ENCODE data around the gene STAMBP. TPM values are rescaled to one million over a fixed set of nuclear protein-coding genes. Genes with fewer than 3 reads are reported as not detected.

Gene STAMBP
- total and polyA plus RNA-seq, 4 donors: 22.3 to 39.7 (median 24.4) TPM

DNA sequence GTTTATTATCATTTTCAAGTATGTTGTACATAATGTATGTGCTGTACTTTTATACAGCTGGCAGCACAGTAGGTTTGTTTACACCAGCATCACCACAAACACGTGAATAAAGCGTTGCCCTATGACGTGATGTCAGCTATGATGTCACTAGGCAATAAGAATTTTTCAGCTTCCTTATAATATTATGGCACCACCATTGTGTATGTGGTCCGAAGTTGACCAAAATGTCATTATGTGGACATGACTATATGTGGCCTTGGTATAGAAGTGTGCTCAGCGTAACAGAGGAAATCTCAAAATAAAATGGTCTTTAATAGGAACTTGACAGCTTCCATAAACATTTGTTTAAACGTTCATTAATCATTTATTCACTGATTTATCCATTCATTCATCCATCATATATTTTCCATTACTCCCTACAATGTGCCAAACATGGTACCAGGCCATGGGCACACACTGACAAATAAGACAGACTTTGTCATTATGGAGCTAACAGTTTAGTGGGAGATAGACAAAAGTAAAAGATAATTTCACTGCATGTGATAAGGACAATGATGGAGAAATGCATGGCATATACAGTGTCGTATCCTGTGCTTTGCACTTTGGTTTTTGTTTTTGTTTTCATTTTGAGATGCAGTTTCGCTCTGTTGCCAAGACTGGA is 82.9 kb downstream of the STAMBP start:
- ATAC-seq (ENCODE audit: insufficient read depth, low FRiP score): no peak
- Histone ChIP-seq H3K4me1 (ENCODE audit: control insufficient read depth in 5 of 5, insufficient read depth in 5 of 5, low read length in 5 of 5) (no peaks in the 10 kb centered on the region), H3K4me3 (no peak overlapping the region), H3K36me3 (ENCODE audit: control insufficient read depth in 4 of 4, insufficient read depth in 4 of 4, low read length in 4 of 4) (peaks cover 0 to 2% (median 0%) of the 10 kb centered on the region in 4 donors), H3K27me3 (ENCODE audit: control insufficient read depth in 3 of 3, insufficient read depth in 3 of 3, low read length in 2 of 3) (no peaks in the 10 kb centered on the region), H3K9ac (ENCODE audit: insufficient read depth in 1 of 2, low read length in 2 of 2) (no peak overlapping the region), H3K27ac (ENCODE audit: low read depth in 1 of 2, low read length in 1 of 2) (no peak overlapping the region), H3K9me3 (ENCODE audit: control insufficient read depth in 4 of 4, insufficient read depth in 3 of 4, low read length in 3 of 4) (no peaks in the 10 kb centered on the region)
- 79 to 85% methylated on average over 8 of the region's 8 CpGs for WGBS, 2 donors
- no peak for DNase-seq
- no peak for TF ChIP-seq CTCF (IDR thresholded peaks at IDR 0.05; ENCODE audit: control extremely low read depth, extremely low read depth)

GRCh38 chr2:73913414-73914054 is 84.8 kb downstream of the STAMBP start:
- Histone ChIP-seq H3K9ac (ENCODE audit: insufficient read depth in 1 of 2, low read length in 2 of 2) (no peak overlapping the region), H3K4me1 (ENCODE audit: control insufficient read depth in 5 of 5, insufficient read depth in 5 of 5, low read length in 5 of 5) (no peaks in the 10 kb centered on the region), H3K27ac (ENCODE audit: low read depth in 1 of 2, low read length in 1 of 2) (no peak overlapping the region), H3K9me3 (ENCODE audit: control insufficient read depth in 4 of 4, insufficient read depth in 3 of 4, low read length in 3 of 4) (no peaks in the 10 kb centered on the region), H3K4me3 (no peak overlapping the region), H3K36me3 (ENCODE audit: control insufficient read depth in 4 of 4, insufficient read depth in 4 of 4, low read length in 4 of 4) (peaks cover 0 to 2% (median 0%) of the 10 kb centered on the region in 4 donors), H3K27me3 (ENCODE audit: control insufficient read depth in 3 of 3, insufficient read depth in 3 of 3, low read length in 2 of 3) (no peaks in the 10 kb centered on the region)
- no peak for TF ChIP-seq CTCF (IDR thresholded peaks at IDR 0.05; ENCODE audit: control extremely low read depth, extremely low read depth)
- 93 to 97% methylated on average over 8 of the region's 8 CpGs for WGBS, 2 donors
- DNase-seq (no peak), ATAC-seq (ENCODE audit: insufficient read depth, low FRiP score) (no peak)

- no peaks in the 10 kb centered on the region for H3K4me1 ChIP-seq (ENCODE audit: control insufficient read depth in 5 of 5, insufficient read depth in 5 of 5, low read length in 5 of 5)
- peaks cover 0 to 3% (median 0%) of the 10 kb centered on the region in 4 donors for H3K9me3 ChIP-seq (ENCODE audit: control insufficient read depth in 4 of 4, insufficient read depth in 3 of 4, low read length in 3 of 4)
- H3K27ac ChIP-seq (ENCODE audit: low read depth in 1 of 2, low read length in 1 of 2): no peak overlapping the region
- no peak overlapping the region for H3K4me3 ChIP-seq
- DNase-seq: no peak
- no peak for TF ChIP-seq CTCF (IDR thresholded peaks at IDR 0.05; ENCODE audit: control extremely low read depth, extremely low read depth)
- ATAC-seq (ENCODE audit: insufficient read depth, low FRiP score): no peak
- peaks cover 0 to 3% (median 0%) of the 10 kb centered on the region in 3 donors for H3K27me3 ChIP-seq (ENCODE audit: control insufficient read depth in 3 of 3, insufficient read depth in 3 of 3, low read length in 2 of 3)
- 90 to 91% methylated on average over 4 of the region's 4 CpGs for WGBS, 2 donors
- H3K9ac ChIP-seq (ENCODE audit: insufficient read depth in 1 of 2, low read length in 2 of 2): no peak overlapping the region
- peaks cover 0 to 2% (median 0%) of the 10 kb centered on the region in 4 donors for H3K36me3 ChIP-seq (ENCODE audit: control insufficient read depth in 4 of 4, insufficient read depth in 4 of 4, low read length in 4 of 4)
These were observed 85.9 kb downstream of the STAMBP start for GRCh38 chr2:73914667-73915066.
